Nucleus accumbens (tissue), 56 donors: Measurements from ENCODE around the gene EPHA4.

ENCODE experiments used
- DNase-seq, 56 donors: peaks; one replicate each; lab custom pipeline; 2025; lab: John Stamatoyannopoulos, UW

EPHA4 gene

DNA sequence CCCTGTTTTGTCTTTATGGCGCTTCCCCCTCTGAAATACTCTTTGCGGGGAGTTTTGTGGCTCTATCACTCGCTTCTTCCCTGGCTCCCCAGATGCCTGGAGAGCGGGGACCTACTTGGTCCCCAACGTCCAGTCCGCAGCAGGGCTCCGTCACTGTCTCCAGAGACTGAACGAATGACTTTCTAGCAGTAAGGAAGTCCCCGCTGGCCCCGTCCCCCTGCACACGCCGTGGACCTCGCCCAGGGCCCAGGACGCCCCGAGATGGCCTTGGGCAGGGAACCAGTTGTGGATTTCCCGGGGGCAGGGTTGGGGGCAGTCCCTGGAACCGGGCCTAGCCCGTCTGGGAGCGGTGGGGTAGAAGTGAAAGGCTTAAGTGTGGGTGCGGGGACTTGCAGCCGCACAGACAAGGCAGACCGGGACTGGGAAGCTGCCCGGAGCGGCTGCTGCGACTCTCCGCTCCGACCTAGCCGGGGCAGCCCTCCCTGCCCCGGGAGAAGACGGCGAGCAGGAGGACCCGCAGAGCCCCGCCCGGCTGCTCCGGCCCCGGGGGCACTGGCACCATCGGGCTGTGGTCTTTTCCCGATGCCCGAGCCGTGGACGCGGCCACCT, 821 bp upstream of the EPHA4 start:
- DNase-seq, result peak in 26 of 56 donors; percentile 22 to 77 (median 56)

DNA sequence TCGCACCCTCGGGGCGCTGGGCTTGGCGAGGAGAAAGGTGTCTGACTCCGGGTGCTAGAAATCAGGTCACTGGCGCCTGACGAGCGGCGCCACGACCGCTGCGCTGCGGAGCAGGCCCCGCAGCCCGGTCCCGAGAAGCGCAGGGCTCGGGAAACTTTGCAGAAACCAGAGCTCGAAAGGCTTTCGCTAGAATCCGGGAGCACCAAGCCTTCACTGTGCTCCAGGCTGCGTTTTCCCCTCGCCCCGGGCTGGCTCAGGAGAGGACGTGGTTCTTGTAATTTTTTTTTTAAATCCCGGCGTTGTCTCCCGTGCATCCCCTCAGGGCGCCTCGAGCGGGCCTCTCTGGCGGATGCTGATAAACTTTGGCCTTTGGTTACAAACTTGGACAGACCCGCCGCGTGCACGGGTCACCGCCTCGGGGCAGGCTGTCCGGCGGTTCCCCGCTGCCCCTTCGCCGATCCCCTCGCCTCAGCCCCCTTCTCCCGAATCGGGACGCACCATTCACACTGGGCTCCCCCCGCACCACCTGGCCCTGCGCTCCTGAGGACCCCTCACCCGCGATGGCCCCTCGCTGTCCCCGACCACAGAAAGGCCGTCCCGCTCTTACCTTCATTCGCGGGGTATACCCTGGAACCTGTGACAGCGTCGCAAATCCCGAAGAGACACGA, 419 bp downstream of the EPHA4 start:
- peak in 7 of 56 donors; percentile 19 to 54 (median 27) for DNase-seq

DNA sequence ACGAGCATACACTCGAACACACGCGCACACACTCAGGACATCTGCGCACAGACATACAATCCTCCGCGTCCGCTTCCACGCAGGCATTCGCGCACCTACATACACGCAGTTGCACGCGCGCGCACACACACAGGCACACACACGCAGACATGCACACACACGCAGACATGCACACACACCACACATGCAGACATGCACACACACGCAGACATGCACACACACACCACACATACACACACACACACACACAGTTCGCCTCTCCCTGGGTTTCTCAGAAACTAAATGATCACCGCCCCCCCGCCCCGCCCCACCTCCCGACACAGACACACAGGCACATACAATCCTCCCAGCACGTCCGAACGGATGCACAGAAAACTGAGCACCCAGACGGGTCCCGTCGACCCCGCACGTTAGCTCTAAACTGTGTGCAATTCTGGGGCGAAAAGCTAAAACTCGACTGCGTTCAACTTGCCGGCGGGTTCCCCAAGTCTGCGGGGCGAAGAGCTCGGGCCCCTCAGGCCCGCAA, 1.0 kb downstream of the EPHA4 start:
- peak in 9 of 56 donors; percentile 4 to 27 (median 25) for DNase-seq

DNA sequence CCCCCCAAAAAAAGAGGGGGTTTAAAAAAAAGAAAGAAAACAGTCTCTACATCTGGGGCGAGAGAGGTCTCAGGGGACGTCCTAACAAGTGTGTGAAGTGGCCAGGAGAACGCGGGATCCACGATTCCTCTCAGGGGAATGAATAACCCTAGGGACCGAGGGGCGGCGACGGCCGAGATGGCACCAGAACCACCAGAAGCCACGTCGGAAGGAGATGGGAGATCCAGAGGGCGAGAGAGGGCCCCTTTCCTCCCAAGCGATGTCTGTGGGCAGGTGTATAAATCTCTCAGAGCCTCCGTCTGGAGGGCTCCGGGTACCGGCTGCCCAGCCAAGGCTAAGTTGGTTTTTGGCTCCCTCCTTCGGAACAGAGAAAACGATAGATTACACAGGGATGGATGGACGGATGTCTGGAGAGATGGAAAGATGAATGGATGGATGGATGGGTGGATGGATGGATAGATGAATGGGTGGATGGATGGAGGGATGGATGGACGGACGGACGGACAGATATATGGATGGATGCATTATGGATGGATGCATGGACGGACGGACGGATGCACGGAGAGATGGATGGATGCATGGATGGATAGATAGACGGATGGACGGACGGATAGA, 1.7 kb downstream of the EPHA4 start:
- peak in 6 of 56 donors; percentile 5 to 26 (median 13) for DNase-seq

DNA sequence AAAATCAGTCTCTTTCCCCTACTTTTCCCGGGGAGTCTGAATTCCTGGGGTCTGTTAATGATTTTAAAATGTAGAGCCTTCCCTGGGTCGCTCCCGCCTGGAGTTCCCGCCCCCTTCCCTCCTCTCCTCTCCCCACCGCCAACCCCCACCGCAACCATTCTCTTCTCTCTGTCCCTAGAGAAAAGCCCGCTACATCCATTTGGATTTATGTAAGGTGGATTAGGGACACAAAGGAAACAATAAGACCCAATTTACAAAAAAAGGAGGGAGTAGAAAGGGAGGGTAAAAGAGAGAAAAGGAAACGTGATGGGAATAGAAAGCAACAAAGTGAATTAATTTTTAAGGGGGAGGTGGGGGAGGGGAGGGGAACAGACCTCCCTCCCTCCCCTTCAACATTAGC, 2.2 kb downstream of the EPHA4 start:
- peak in 1 of 56 donors; percentile 8 for DNase-seq

DNA sequence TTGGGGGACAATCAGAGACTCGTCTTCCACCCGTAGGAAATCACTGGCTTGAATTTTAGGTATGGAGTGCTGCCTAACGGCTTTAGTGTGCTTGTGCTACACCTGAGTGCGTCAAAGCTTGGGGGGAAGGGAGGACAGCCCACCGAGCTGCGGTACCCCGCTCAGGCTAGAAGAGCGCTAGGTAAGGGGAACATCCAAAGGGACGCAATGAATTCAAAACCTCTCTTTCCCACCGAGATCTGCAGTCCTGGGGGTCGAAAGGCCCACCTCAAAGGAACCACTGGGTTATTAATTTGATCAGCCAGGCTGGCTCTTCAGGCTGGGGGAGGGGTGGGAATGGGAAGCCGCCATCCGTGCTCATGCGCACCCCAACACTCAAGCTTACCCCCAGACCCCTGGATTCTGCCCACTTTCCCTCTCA, 2.7 kb downstream of the EPHA4 start:
- peak in 5 of 56 donors; percentile 5 to 46 (median 16) for DNase-seq

DNA sequence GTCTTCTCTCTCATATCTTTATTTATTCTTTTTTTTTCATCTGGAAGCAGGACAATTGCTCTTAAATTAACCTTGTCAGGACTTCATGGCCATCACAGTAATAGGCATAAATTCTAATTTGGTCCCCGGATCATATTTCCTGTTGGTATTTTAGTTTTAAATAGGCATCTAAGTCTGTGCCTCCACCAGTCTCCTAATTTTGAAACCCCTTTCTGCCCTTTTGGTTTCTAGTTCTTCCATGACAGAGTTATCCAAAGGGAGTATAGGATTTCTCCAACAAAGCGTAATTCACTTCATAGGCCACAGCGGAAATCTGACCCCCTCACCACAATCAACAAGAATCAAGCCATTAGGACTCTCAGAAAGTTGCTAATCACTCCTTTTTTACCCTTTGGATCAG, 3.8 kb downstream of the EPHA4 start:
- DNase-seq, result no peak

DNA sequence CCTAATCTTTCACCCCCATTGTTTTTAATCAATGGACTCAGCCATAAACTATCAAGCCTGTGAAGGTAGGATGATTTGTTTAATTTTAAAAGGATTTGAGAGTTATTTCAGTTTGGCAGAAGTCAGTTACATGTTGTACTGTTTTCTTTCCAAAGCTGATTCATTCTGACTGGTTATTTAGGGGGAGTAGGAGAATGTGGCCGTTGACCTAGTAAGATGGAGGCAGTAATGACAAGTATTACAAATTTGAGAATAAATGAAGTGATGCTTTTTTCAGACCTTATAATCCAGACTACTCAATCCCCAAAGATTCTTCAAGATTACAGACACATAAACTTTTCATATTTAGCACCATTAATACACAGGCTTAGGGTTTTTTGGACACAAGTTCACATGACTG, 4.3 kb downstream of the EPHA4 start:
- no peak for DNase-seq

DNA sequence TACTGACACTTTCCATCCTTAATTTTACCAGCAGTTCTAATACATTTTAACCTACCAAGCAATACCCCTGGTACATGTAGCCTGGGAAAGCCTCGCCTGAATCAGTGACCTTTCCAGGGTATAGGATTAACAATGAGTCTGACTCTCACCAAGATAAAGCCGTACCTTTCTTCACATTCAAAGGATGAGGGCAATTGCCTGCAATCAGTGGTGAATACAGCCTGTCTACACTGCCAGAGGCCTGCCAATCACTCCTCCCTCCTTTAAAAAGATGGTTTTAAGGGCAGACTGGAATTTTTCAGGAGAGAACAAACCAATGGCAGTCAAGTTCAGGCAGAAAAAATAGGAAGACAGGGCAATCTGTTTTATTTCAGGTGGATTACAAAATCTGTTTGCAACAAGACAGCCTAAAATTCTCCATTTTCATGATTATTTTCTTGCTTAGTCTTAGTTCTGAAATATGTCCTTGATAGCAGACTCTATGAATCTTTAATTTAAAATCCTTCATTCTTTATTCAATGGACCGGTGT, 4.8 kb downstream of the EPHA4 start:
- DNase-seq, result no peak

DNA sequence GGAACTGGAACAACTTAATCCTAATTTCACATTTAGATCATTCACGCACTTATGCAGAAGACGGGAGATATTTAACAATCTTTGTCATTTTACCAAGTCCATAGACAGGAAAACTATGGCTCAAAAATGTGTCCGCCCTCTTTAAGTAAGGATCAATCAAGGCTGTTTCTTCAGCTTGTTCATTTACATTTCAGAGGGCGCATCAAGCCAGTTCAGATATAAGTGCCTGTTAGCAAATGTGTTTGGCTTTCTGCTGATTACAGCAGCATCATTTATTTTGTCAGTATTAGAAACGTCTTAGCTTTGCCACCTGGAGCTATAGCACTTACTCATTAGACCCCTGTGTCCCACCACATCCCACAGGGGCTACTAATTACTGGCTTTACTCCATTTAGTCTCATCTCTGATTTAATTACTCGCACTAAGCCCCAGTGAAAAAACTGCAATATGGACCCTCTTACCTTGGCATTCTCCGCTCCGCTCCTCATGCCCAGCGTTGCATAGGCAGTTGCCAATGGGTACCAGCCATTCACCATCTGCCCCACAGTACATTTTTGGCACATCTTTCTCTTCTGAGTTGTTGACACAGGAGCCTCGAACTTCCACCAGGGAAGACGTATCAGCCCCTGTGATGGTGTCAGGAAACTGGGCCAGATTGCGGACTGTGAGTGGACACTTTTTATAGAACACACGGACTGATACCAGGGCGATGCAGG, 8.7 kb downstream of the EPHA4 start:
- no peak for DNase-seq

DNA sequence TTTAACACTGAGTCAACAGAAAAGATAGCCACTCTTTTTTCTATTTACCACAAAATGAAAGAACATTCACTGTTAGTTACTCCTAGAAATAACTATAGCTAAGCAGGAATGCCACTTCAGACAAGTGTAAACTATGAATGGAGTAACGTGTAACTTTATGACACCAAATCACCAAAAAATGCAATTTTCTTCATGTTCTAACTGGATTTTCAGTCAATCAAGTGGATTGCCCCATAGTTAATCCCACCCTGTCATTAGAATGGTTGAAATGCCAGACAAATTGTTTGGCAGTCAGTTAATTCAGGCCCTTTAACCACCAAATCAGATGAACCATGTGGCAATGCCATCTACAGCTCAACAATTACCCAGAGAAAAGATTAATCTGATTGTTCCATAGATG, 9.9 kb downstream of the EPHA4 start:
- no peak for DNase-seq

DNA sequence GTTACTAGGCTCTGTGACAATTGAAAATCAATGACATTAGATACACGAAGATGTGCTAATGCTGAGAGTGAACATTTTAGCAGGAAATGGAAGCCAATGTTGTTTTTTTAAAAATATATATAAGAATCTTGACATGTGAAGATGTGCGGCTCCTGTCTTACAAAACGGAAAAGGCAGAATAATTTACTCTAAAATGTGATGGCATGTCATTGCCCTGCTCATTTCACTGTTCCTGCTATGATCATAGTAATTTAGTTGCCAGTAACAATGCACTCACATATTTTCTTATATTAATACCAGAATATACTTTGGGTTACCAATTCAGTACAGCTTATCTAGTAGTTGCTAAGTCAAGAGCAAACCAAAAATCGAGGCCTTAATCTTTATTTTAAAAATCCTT, 10.3 kb downstream of the EPHA4 start:
- no peak for DNase-seq

DNA sequence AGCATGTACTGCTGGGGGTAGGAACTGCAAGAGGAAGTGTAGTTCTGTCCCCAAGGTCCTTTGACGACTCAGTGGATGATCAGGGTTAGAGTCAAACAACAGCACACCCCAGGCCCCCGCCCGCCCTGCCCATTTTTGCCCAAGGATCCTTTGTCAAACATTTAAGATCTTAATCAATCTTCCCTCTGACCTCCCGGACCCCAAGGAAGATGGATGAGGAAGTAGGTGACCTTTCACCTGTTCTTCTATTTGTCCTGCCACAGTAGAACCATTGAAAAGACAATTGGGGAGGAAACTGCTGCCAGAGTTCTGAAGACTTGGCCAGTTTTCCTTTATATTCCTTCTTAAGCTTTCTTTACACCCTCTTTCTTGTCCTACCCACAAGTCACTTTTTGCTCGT, 12.1 kb downstream of the EPHA4 start:
- no peak for DNase-seq

DNA sequence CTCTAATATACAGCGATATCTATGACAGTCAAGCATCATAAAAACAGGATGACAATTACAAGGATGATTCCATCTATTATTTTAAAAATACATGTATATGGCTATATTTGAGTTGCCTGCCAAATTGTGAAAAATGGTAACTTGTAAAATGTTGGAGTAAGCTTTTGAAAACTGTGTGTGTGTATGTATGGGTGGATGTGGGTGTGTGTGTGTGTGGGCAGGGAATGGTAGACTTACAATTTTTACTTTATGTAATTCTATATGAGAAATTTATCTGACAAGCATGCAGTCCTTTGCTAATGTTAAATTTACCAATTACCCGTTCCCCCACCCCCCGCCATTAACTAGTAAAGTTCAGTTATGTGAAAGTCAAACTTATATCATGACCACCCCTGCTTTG, 14.0 kb downstream of the EPHA4 start:
- no peak for DNase-seq

DNA sequence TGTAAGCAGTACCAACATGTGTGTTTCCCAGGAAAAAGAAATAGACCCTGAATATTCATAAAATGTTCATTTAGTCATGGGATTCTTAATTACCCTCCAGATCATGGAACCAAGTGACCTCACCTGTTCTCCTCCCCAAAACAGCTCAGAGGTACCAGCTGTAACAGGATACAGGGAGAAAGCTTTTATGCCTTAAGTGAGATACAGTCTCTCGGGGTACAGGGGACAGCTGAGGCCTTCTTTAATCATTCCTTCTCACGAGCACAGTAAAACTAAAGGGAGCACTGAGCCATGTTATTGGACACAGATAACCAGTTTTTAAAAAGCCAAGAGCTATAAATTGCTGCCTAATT, 16.6 kb downstream of the EPHA4 start:
- no peak for DNase-seq

DNA sequence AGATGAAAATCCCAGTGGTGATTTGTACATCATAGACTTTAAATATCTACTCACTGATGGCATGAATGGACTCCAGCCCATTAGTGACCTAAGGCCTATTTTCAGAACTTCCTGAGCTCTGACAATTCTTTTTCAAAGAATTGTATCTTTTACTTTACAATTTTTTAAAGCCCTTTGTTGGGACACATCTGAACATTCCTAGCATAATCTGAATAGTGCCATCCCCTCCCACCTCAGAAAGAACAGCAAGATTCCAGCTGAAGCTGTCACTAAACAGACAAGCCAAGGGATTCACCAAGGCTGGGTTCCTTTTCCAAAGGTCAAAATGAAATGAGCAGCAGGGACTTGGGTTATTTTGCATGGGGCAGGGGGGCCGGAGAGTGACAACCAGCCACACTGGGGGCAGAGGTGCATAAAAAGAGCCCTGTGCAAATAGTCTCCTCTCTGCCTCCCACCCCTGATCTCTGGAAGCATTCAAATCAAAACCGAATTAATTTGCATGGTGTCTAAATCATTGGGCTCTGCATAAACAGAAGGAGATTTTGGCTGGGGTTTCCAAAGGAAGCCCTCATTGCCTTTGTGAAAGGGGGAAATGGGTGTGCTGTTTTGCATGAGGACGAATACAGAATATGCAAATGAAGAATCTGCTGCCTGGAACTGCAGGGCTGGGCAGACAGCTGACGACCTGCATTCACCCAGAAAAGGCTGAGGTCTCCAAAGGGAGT, 17.2 kb downstream of the EPHA4 start:
- no peak for DNase-seq

DNA sequence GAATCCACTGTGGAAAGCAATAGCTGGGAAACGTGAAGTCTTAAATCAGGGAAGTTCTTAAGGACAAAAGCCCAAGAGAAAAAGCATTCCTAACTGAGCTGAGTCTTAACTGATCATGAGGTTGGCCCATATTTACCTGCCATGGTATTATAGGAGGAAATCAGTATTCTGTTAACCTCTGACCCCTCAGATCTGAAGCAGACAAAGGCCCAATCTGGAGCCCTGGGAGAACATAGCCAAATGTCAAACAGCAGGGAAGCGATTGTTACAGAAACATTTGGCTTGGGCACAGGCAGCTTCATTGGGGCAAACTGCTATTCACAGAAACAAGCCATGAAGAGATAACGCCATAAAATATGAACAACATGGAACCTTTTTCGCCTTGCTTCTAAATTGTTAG, 18.8 kb downstream of the EPHA4 start:
- no peak for DNase-seq

DNA sequence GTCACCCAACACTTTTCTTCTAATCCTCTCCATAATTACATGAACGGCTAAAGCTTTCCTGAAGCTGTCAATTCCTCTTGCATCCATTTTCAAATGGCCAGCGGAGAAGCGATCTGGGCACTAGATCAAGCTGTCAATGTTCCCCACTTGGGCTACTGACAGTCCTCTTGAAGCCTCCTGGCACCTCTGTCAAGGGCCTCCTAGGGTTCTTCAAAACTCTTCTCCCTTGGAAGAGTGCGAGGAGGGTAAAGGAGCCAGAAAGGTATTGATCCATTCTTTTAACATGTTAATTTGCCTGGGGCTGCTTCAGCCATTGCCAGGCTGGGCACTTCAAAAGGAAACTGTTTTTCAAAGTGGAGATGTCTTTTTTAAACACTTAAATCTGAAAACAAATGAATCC, 19.8 kb downstream of the EPHA4 start:
- DNase-seq, result peak in 1 of 56 donors; percentile 25

DNA sequence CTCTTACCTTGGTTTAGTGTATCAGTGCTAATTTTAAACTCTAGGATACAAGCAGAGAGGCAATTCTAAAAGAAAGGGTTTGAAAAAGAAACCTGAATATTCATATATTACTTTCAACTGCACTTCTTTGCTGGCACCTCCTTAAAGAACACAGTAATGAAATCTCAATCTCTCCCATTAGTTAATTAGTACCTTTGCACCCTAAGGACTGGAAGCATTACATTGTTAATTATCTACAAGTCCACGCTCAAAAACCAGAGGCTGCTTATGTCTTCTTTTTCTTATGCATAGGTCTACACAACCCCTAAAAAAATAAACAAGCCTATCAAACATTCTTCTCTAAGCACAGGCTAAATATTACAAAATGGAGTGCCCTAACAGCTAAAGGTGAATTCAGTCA, 20.2 kb downstream of the EPHA4 start:
- no peak for DNase-seq

DNA sequence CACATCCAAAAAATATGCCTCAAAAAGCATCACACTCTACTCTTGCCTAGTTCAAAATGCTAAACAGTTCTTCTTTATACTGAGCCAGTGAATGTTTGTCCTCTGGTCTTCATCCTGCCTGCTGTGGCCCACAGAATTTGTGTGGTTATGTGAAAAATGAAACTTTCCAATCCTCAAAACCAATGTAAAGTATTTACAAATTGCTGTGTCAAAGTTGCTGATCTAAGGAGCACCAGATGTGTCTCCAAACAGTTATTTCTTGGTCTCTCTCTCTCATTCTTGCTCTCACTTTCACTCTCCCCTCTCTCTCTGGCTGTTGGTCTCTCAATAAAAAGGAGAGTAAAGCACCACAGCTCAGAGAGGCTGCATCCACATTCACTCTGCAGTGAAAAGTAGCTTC, 23.0 kb downstream of the EPHA4 start:
- no peak for DNase-seq
